GM19468 (cell line): ENCODE data around the gene BSDC1.
"Not testable (repeated sequence)": the region's sequence is repeated elsewhere in the genome, so short reads cannot be mapped to it uniquely, and the experiment has no call there.

ENCODE experiments used
- ATAC-seq: cut with Tn5 transposase; IDR thresholded peaks from one replicate; pipeline ENCODE4 v1.9.1; 2021; ENCODE audit warnings: mild to moderate bottlenecking, moderate library complexity, moderate number of reproducible peaks; ENCODE audit not compliant: unreplicated experiment; ENCODE audit errors: extremely low read depth

Gene BSDC1

DNA sequence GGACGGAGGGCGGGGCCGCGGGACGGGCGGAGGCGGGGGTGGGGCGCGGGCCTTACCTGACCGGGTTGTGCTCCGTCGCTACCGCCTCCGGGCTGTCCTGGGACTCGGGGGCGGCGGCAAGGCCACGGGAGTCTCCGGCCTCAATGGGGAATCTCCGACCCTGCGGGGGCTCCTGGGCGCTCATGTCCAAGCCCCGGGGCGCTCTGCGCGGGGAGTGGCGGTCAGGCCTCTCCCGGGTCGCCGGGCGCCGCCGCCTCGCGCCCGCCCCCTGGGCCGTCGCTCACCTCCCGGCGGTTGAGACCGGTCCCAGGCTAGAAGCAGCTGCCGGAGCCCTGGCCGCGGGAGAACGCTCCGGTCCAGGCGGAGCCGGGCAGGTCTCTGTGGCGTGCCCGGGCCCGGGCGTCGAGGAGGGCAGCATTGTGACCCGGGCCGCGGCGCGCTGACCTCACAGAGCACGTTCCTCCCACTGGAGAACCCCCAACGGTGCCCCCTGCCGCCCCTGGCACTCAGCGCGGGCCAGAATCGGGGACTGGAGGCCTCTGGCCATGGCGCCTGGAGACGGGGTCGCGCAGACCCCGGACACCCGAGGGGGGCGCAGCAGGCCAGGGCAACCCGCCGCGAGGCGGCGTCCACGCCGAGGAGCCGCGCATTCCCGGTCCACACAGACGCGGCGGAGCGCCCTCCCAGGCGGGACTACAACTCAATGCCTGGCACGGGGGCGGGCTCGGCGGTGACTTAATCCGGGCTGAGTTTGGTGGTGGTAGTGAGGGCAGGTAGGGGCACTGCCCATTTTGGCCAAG is 32.4 kb downstream of the BSDC1 start:
- ATAC-seq: no peak

DNA sequence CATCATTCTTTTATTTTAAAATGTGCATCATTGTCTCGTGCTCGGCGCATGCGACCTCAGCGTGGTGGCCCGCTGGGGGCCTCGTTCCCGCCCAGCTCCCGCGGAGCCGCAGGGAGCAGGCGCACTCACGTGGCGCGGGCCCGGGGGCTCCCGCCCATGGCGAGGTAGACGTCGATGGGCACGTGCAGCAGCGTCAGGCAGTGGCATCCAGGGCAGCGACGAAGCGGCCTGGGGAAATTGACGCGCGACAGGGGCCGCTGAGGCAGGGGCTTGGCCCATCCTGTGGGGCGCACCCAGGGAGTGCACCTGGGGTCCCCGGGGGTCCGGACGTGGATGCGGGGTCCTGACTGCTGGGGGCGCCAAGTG is 33.0 kb downstream of the BSDC1 start:
- ATAC-seq: no peak

DNA sequence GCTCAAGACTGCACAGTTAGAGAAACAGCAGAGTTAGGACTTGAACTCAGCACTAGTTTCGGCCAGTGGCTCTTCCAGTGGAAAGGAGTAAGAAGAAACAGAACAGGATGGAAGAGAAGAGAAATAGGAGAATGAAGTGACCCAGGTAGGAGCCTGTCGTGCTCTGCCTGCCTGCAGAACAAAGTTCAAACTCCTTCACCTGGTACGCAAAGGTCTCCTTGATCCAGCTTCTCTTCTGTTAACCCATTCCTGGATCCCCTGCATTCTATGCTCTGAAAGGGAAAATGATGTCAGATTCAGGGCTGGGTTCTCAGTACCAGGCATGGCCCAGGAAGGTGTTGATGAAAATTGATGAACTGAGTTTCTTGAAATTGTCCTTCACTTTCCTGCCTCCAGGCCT is 35.8 kb downstream of the BSDC1 start:
- ATAC-seq: no peak

DNA sequence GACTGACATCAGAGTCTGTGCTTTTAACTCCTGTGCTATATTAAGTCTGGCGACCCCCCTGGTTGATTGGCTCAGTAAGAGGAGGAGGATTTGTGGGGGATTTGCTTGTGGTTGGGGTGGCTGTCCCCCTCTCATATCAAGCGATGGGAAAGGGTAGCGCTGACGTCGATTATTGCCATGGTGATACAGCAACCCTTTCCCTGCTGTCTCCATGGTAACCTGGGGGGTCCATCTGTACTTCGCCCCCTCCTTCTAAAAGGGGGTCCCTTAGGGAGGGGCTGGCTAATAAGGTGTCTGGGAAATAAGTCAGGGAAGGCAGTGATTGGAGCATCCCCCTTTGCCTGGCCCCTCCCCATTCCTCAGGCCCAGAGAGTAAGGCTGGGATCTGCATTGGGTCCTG is 36.6 kb downstream of the BSDC1 start:
- ATAC-seq: no peak

DNA sequence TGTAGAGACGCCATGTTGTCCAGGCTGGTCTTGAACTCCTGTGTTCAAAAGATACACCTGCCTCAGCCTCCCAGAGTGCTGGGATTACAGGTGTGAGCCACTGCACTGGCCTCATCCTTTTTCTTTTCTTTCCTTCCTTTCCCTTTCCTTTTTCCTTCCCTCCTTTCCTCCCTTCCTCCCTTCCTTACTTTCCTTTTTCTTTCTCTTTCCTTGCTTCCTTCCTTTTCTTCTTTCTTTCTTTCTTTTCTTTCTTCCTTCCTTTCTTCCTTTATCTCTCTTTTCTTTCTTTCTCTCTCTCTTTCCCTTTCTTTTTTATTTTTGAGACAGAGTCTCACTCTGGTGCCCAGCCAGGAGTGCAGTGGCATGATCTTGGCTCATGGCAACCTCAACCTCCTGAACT is 37.8 kb downstream of the BSDC1 start:
- no peak for ATAC-seq

DNA sequence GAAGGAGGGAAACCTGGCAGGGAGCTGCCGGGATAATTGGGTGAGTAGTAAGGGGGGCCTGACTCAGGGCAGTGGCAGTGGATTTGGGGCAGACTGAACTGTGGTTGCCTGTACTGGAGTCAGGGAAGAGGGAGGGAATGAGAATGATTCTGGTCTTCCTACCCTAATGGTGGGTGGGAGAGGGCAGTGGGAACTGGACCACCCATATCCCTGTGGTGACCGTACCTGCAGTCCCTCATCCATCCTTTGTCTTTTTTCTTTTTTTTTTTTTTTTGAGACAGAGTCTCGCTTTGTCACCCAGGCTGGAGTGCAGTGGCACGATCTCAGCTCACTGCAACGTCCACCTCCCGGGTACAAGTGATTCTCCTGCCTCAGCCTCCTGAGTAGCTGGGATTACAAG is 38.5 kb downstream of the BSDC1 start:
- not testable (repeated sequence) for ATAC-seq

DNA sequence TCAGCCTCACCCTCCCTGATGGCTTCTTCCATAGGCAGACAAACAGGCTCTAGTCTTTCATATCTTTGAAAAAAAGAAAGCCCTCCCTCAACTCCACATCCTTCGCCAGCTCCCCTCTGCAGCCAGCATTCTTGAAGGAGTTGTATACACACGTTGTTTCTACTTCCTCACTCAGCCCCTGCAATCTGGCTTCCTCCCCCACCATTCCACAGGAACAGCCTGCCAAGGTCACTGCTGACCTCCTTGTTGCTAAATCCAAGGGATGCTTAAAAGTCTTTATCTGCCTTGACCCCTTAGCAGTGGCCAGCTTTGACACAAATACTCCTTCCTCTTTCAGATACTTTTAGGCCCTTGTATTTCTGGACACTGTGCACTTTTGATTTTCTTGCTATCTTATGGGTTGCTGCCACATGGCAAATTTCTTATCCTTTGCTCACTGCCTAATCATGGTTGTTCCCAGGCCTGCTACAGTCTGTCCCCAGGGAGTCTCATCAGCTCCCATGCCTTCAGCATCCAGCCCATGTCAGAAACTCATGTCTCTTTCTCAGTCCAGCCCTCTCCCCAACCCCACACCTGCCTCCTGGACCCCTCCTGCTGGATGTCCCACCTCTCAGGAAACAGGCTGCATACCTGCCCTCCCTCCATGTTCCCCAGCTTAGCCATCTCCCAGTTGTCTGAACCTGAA is 40.2 kb downstream of the BSDC1 start:
- no peak for ATAC-seq

DNA sequence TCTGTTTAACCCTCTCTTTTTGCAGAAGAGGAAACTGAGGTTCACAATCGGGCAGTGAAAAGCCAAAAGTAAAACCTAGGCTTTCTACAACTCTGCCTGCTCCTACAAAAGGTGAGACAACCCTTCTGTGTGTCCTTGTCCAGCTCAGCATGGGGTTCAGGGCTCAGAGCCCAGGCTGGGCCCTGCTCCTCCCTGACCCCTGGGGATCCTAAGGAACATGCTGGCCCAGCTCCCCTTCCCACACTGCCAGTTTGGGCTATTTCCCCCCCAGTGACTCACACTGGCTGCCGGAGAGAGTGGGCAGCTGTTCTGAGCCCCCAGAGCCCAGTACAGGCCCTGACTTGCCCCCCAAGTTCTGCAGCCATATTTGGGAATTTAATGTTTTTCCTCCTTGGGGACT is 40.8 kb downstream of the BSDC1 start:
- no peak for ATAC-seq

DNA sequence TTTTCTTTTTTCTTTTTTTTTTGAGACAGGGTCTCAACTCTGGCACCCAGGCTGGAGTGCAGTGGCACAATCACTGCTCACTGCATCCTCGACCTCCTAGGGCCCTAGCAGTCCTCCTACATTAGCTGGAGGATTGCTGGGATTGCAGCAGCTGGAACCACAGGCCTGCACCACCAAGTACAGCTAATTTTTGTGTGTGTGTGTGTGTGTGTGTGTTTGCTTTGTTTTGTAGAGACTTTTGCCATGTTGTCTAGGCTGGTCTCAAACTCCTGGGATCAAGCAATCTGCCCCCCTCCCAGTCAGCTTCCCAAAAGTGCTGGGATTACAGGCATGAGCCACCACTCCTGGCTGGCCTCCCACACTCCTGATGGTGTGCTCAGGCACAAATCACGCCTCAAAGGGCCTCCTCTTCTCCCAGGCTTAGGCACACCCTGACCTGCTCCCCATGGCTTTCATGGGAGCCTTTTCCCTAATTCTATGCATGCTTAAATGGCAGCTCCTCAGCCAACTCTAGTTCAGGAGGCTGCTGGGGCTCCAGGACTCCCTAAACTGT is 41.3 kb downstream of the BSDC1 start:
- no peak for ATAC-seq

DNA sequence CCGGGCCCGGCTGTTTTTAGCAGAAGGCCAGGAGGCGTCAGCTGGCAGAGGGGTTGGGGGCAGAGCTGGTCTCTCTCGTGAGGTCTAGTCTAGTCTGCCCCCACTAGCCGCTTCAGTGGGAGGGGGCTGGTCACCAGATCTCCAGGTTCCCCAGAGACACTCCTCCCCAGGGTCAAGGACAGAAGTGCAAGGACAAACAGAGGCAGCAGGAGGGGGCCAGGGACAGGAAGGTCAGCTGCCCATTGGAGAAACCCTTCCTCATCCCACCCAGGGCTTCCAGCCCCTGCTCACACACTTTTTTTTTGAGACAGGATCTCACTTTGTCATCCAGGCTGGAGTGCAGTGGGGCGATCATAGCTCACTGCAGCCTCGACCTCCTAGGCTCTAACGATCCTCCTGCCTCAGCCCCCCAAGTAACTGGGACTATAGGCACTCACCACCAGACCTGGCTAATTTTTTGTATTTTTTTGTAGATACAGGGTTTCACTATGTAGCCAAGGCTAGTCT is 41.9 kb downstream of the BSDC1 start:
- ATAC-seq: no peak

DNA sequence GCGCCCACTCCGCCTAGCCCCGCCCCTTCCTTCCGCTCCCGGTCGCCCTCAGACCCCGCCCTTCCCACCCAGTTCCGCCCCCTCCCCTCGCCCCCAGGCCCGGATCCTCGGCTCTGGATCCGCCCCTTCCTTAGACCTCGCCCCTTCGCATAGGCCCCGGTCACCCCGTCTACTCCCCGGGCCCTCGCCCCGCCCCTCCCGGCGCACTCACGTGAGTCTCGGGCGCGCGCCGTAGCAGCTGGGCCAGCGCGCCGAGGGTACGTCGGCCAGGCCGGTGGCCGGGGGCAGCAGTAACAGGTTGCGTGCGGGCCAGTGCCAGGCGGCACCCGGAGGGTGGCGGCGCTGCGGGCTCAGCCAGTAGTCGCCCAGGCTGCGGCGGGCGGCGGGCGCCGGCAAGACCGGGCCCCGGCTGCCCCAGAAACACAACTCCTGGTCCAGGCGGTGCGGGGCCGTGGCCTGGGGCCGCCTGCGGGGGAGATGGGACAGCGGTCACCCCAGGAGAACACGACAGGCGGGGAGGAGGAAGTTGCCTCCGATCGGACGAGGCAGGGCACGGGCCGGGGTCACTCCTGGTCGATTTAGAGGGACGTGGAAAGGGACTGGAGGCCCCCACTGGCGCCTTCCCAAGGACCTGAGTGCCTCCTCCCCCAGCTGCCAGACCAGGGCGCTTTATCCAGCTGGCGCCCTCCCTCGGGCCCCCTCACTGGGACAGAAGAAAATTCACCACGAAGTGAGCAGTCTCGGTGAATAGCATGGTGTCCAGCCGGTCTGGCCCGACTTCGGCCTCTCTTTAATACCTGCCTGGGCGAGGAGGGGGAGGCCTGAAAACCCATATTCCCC is 42.6 kb downstream of the BSDC1 start:
- ATAC-seq: peak; percentile 61

DNA sequence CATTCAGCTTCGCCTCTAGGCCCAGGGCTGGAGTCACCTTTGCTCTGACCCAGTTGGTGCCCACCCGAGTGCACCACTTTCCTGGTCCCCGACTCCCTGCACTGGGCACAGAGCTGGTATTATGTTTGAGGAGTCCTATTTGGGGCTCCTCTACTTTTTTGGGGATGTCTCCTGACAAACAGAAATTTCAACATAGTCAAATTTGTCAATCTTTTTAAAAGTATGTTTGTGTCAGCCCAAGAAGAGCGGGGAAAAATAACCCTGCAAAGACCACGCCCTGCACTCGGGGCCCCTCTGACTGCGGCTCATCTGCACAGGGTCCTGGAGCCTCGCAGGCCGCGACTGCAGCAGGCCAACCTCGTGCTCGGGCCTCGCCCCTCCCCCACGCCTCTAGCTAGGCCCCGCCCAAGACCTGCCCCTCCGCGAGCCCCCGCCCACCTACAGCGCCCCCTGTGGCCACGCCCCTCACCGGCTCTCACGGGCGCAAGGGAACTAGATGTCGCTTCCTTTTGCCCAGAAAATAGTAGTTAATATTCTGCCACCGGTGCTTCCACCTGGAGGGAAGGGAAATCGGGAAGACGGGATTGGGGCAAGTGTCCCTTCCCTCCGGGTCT is 43.3 kb downstream of the BSDC1 start:
- no peak for ATAC-seq

DNA sequence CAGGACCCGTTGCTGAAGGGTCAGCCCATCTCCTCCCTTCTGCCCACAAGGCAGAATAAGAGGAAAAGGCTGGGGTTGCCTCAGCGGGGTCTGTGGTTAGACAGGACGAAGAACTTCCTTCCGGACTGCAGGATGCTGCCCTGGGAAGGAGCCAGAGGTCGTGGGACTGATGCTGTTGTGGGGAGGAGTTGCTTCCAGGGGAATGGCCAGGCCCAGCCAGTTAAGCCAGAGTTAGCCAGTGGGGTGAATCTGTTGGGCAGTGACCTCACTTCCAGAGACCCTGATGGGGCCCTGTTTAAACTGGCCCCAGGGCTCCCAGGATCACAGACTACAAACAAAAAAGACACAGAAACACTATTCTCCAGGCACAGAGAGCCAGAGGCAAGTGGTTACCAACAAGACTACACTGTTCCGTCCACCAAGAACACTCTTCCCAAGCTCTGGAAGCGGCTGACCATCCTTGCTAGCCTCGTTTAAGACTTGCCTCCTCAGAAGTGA is 45.0 kb downstream of the BSDC1 start:
- ATAC-seq: no peak

DNA sequence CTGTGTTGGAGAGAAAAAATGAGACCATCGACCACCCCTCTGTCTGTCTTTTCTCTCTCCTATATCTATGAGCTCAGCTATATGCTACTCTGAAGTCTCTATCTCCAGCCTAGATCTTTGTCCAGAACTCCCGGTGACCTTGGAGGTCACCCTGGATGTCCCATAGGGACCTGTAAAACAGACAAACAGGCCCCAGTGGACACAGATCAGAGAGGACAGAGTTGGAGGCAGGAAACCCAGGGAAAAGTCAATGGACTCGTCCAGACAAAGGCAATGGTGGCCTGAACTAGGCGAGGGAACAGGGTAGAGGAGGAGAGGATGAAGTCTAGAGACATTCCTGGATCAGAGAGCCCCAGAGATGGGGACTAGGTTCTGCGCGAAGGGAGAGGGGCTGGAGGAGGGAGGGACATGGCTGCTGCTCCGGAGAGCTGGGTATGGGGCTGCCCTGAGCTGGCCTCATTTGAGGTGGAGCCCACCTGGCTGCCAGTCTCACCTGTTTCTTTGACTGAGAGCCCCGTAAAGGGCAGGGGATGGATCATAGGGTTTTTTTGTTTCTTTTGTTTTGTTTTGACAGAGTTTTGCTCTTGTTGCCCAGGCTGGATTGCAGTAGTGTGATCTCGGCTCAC is 47.6 kb downstream of the BSDC1 start:
- no peak for ATAC-seq

DNA sequence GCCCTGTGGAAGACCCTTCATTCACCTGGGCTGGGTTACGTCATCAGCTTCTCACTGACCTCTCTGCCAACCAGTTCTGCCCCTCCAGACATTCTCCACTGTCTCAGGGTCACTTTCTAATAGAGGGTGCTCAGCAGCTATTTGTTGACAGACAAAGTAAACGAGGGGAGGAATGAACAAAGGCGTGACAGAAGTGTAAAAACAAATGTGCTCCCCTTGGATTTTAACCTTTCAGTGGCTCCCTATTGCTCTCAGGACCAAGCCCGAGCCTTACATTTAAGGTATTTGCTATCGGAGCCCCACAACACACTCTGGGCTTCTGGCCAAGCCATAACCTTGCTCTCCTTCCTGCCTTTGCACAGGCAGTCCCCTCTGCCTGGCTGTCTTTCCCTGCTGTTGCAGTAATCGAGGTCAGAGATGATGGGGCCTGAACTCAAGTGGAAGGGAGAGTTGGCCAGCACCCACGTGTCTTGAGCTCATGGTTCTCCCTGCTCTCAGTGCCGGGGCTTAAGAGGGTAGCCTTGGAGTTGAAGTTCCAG is 48.9 kb downstream of the BSDC1 start:
- no peak for ATAC-seq

DNA sequence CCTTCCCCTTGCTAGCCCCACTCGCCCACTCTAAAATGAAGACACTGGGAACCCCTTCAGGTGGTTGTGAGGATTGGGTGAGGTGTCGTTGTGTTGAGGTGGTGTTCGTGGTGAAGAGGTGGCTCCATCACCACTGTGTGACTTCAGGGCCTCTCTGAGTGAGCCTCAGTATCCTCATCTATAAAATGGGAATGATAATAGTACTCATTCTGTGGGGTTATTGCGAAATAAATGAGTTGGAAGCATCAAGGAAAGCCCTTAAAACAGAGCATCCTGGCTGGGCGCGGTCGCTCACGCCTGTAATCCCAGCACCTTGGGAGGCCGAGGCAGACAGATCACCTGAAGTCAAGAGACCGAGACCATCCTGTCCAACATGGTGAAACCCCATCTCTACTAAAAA is 51.5 kb downstream of the BSDC1 start:
- no peak for ATAC-seq

DNA sequence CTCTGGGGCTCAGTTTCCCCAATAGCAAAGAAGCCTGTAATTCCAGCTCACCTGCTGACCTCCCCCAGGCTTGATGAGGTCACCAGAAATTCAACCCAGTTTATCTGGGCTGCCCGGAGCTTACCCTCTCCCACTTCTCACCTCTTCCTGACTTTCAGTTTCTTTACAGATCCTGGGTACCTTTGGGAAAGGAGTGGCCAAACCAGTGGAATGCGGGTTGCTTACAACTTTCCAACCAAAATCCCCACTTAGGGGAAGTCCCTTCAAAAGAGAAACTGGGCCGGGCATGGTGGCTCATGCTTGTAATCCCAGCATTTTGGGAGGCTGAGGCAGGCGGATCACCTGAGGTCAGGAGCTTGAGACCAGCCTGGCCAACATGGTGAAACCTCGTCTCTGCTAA is 52.3 kb downstream of the BSDC1 start:
- no peak for ATAC-seq

DNA sequence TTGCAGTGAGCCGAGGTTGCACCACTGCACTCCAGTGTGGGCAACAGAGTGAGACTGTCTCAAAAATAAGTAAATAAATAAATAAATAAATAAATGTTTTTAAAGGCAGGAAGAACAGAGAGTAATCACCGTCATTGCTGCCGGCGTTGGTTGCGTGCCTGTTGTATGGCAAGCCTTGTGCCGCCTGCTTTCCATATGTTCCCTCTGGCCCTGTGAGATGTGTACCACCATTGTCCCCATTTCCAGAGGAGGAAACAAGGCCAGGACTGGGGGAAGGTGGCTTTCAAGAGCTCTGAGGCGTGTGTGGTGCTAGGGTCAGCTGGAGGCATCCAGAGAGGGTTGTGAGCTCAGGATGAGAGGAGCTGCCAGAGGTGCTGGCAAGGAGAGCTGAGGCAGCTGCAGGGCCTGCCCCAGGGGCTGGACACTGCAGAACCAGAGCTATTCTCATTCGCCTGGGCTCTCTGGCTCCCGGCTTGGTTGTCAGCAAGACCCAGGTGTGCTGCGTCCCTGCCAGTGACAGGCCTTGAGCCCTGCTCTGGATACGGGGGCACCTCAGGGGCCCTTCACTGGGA is 53.0 kb downstream of the BSDC1 start:
- ATAC-seq: no peak
